Activated CD4-positive, alpha-beta memory T cell treated with anti-CD3 and anti-CD28 coated beads for 36 hours (primary cell): ENCODE measurements around the gene DNAJC12. TPM values are rescaled to one million over a fixed set of nuclear protein-coding genes. Genes with fewer than 3 reads are reported as not detected.

Experiments used
- CTCF ChIA-PET: fragments of 350-600 bp; sonication (Branson Sonifier 250); formaldehyde crosslinking; loops from one replicate; lab custom pipeline; 2021; ENCODE audit warnings: antibody characterized with exemption, inconsistent platforms; lab: Charles Lee
- POLR2A ChIA-PET: fragments of 350-600 bp; sonication (Branson Sonifier 250); formaldehyde crosslinking; loops from one replicate; lab custom pipeline; 2021; ENCODE audit warnings: antibody characterized with exemption; lab: Charles Lee
- DNase-seq: peaks from one replicate; pipeline ENCODE4 v3.0.0-alpha.2; 2020
- H3K27ac Mint-ChIP-seq: one replicate; pipeline ENCODE4 v1.8.0; 2021; ENCODE audit warnings: mixed read lengths
- H3K27me3 Mint-ChIP-seq: one replicate; pipeline ENCODE4 v1.8.0; 2021; ENCODE audit warnings: mixed read lengths
- H3K36me3 Mint-ChIP-seq: one replicate; pipeline ENCODE4 v1.8.0; 2021; ENCODE audit warnings: mixed read lengths
- H3K4me1 Mint-ChIP-seq: one replicate; pipeline ENCODE4 v1.8.0; 2021; ENCODE audit warnings: low read depth, mixed read lengths
- H3K4me3 Mint-ChIP-seq: one replicate; pipeline ENCODE4 v1.8.0; 2021; ENCODE audit warnings: mild to moderate bottlenecking, mixed read lengths
- H3K9me3 Mint-ChIP-seq: one replicate; pipeline ENCODE4 v1.8.0; 2021; ENCODE audit warnings: mixed read lengths
- intact Hi-C: fragments of 100-400 bp; cut with micrococcal nuclease; formaldehyde crosslinking; loops from one replicate; pipeline ENCODE4 v1.15.1; 2023
- total RNA-seq, 2 experiments: library from RNA; stranded (reverse); gene quantifications; one replicate each; pipeline ENCODE4 v1.2.3, GENCODE V29; 2021

Gene DNAJC12
- total RNA-seq, 2 experiments from 2014 or later, result 8.8 to 11.5 TPM

DNA sequence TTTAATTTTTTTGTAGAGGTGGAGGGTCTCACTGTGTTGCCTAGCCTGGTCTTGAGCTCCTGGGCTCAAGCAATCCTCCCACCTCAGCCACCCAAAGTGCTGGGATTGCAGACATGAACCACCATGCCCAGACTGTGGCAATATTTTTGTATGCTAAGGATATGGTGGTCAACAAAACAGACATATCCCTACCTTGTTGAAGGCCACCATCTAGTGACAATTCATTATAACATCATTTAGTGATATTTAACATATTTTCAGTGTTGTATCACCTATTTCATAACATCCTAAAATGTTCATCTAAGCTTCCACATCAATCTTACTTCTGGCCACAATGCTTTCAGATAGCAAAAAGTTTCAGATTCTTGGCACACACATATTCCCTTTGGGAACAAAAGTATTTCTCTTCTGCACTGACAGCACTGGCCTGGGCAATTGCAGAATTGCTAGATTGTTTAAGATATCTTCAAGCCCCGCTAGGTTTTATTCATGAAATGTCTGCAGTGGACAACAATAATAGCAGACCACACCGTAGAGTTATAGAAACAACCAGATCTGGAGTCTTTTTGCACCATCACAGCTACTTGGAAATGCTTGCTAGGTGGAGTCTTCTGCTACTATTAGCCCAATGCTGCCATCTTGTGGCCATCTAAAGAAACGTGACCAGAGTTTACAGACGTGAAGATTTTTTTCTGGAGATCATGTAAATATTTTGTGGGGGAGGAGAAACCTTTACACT is 58.4 kb downstream of the DNAJC12 start:
- Mint-ChIP-seq H3K9me3 (no peaks in the 10 kb centered on the region), H3K27ac (no peak overlapping the region), H3K27me3 (no peaks in the 10 kb centered on the region), H3K4me1 (peaks cover 23% of the 10 kb centered on the region), H3K4me3 (no peak overlapping the region), H3K36me3 (no peaks in the 10 kb centered on the region)
- intact Hi-C loops, result loop anchor here (1.0 to 10.0 kb wide), 5 partner anchors 82 to 845 kb away; no protein-coding TSS in a partner anchor
- DNase-seq, result peak; percentile 70
- ChIA-PET CTCF (interaction anchor here (0.6 to 8.1 kb wide), 36 partner anchors 9 to 851 kb away, joined by 3 to 300 read pairs (median 4); partner anchors contain the start of gene CTNNA3), POLR2A (interaction anchor here (1.1 kb wide), 1 partner anchor 82 kb away, joined by 3 read pairs; no protein-coding TSS in a partner anchor)

DNA sequence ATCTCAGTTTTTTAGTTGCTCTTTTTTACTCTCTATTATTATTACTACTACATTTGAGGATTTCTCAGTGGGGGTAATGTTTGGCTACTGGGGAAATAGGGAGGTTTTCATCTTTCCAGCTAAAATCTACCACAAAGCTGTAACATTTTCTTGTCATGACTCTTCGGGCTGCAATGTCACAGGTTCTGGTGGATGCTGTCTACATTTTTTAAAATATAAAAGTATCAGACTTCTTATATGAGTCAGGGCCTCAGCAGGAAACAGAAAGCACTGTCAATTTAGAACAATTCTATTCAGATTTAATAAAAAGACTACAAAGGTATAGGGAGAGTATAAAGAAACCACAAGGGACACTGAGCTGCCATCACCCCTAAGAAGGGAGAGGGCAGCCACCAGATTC is 61.6 kb downstream of the DNAJC12 start:
- Mint-ChIP-seq H3K36me3 (no peaks in the 10 kb centered on the region), H3K9me3 (no peaks in the 10 kb centered on the region), H3K27ac (no peak overlapping the region), H3K27me3 (no peaks in the 10 kb centered on the region), H3K4me3 (no peak overlapping the region), H3K4me1 (peaks cover 16% of the 10 kb centered on the region)
- intact Hi-C loops, result loop anchor here (10.0 kb wide), 1 partner anchor 842 kb away; no protein-coding TSS in a partner anchor
- POLR2A ChIA-PET, result no interaction called here
- no peak for DNase-seq
- CTCF ChIA-PET, result interaction anchor here (4.8 to 8.1 kb wide), 3 partner anchors 12 to 111 kb away, joined by 49 to 300 read pairs (median 100); partner anchors contain the start of gene CTNNA3

DNA sequence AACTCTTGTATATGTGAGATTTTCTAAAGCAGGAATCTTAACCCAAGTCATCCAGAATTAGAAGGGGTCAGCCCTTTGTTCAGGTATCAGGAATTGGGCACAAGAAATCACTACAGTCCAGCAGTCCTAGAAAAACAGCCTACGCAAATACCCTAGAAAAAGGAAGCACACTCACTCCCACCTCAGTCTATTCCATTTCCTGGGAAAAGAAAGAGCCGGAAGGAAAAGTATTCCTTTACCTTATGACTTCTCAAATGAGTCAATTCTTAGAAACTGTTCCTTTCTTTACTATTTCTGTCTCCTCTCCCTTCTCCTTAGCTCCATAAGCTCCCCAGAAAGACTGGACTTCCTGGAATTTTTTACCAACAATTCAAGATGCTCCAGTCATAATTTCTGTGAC is 62.7 kb downstream of the DNAJC12 start:
- H3K27me3 Mint-ChIP-seq, result no peaks in the 10 kb centered on the region
- H3K9me3 Mint-ChIP-seq, result no peaks in the 10 kb centered on the region
- no peak overlapping the region for H3K27ac Mint-ChIP-seq
- ChIA-PET CTCF (interaction anchor here (8.1 kb wide), 1 partner anchor 78 kb away, joined by 300 read pairs; the partner anchor contains the start of gene CTNNA3), POLR2A (no interaction called here)
- no peak overlapping the region for H3K4me3 Mint-ChIP-seq
- no peaks in the 10 kb centered on the region for H3K36me3 Mint-ChIP-seq
- intact Hi-C loops, result loop anchor here (10.0 kb wide), 1 partner anchor 840 kb away; no protein-coding TSS in a partner anchor
- H3K4me1 Mint-ChIP-seq, result peaks cover 20% of the 10 kb centered on the region
- DNase-seq, result no peak

DNA sequence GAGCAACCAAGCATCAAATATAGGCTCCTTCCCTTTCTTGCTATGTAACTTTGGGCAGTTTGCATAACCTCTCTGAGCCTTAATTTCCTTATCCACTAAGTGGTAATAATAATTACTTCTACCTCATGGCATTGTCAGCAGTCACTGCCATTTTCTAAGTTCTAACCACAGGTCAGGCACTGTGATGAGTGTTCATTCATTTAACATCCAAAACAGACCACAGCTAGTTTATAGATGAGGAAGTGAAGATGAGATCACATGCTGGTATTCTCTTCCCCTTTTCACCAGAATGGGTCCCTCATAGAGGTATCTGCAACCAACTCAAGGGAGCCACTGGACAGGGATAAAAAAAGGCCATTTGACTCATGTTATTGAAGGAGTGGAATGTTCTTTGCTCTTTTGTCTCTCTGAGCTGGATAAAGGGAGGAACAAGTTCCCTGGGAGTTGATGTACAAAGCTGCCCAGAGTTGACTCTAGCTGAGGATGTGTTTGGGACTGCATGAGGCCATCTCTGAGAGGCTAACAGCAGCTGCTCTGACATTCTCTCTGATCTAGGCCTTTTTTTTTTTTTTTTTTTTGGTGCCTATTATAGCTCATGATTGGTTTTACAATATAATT is 65.0 kb downstream of the DNAJC12 start:
- Mint-ChIP-seq H3K27ac (no peak overlapping the region), H3K36me3 (no peaks in the 10 kb centered on the region), H3K27me3 (no peaks in the 10 kb centered on the region), H3K9me3 (no peaks in the 10 kb centered on the region), H3K4me3 (no peak overlapping the region), H3K4me1 (peaks cover 15% of the 10 kb centered on the region)
- ChIA-PET CTCF (interaction anchor here (1.7 to 2.2 kb wide), 2 partner anchors 16 to 76 kb away, joined by 5 to 8 read pairs; no protein-coding TSS in a partner anchor), POLR2A (interaction anchor here (0.5 to 1.3 kb wide), 5 partner anchors 9 to 160 kb away, joined by 3 to 5 read pairs (median 3); no protein-coding TSS in a partner anchor)
- DNase-seq, result no peak
- intact Hi-C loops, result loop anchor here (1.0 to 10.0 kb wide), 2 partner anchors 160 to 838 kb away; no protein-coding TSS in a partner anchor

DNA sequence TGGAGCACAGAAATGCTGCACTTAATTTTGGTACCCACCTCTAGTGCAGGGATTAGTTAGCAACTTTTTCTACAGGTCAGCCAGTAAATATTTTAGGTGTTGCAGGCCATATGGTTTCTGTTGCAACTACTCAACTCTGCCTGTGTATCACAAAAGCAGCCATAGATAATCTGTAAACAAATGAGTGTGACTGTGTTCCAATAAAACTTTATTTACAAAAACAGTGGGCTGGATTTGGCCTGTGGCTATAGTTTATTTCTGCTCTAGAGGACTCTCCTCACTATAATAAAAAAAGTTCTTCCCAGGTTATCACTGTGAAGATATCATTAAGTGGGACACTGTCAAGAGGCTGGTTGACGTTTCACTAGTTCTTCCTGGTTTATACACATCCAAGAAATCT is 65.8 kb downstream of the DNAJC12 start:
- POLR2A ChIA-PET, result interaction anchor here (0.6 to 1.3 kb wide), 2 partner anchors 47 to 160 kb away, joined by 3 read pairs; no protein-coding TSS in a partner anchor
- Mint-ChIP-seq H3K36me3 (no peaks in the 10 kb centered on the region), H3K4me3 (no peak overlapping the region), H3K9me3 (no peaks in the 10 kb centered on the region), H3K4me1 (peaks cover 15% of the 10 kb centered on the region), H3K27me3 (no peaks in the 10 kb centered on the region), H3K27ac (no peak overlapping the region)
- DNase-seq, result no peak
- CTCF ChIA-PET, result interaction anchor here (1.9 kb wide), 1 partner anchor 74 kb away, joined by 9 read pairs; no protein-coding TSS in a partner anchor
- intact Hi-C loops, result loop anchor here (10.0 kb wide), 1 partner anchor 837 kb away; no protein-coding TSS in a partner anchor

DNA sequence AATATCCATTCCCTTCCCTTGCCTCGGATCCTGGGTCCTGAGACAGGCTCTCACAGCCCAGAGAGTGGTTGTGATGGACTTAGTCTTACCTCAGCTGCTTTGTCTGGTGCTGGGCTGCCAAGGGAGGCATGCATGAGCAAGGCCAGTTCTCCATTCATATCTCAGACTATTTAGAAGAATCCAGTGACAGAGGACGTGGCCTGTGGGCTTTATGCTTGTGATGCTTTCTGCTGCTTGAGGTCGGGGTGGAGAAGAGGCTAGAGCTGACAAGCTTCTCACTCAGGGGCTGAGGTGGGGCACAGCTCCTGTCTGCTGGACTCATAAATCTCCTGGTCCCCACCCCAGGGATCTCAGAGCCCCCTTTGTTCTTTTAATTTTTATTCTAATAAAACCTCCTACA is 66.8 kb downstream of the DNAJC12 start:
- no peaks in the 10 kb centered on the region for H3K36me3 Mint-ChIP-seq
- H3K4me3 Mint-ChIP-seq, result no peak overlapping the region
- POLR2A ChIA-PET, result no interaction called here
- peaks cover 14% of the 10 kb centered on the region for H3K4me1 Mint-ChIP-seq
- intact Hi-C loops, result loop anchor here (10.0 kb wide), 1 partner anchor 836 kb away; no protein-coding TSS in a partner anchor
- H3K9me3 Mint-ChIP-seq, result no peaks in the 10 kb centered on the region
- H3K27ac Mint-ChIP-seq, result no peak overlapping the region
- CTCF ChIA-PET, result interaction anchor here (1.4 to 1.9 kb wide), 3 partner anchors 9 to 73 kb away, joined by 4 to 15 read pairs (median 9); no protein-coding TSS in a partner anchor
- no peak for DNase-seq
- no peaks in the 10 kb centered on the region for H3K27me3 Mint-ChIP-seq

DNA sequence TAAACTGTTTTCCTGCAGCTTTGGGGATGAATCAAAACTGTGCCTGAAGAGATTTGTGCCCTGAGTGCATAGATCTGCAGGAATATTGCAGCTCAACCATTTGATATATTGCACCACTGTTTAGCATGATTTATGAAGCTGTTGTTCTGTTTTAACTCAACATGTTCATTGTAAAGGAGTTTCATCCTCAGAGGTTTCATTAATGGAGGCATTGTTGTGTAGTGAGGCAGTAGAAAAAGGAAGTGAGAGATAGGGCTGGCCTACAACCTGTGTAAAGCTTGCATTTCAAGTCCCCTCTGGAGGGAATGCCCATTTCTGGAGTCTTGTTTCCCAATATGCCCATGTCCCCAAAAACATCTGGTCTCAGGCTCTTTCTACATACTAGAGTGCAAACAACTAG is 67.5 kb downstream of the DNAJC12 start:
- Mint-ChIP-seq H3K9me3 (no peaks in the 10 kb centered on the region), H3K4me3 (no peak overlapping the region), H3K27me3 (no peaks in the 10 kb centered on the region), H3K36me3 (no peaks in the 10 kb centered on the region), H3K27ac (no peak overlapping the region), H3K4me1 (peaks cover 13% of the 10 kb centered on the region)
- intact Hi-C loops, result loop anchor here (10.0 kb wide), 1 partner anchor 836 kb away; no protein-coding TSS in a partner anchor
- ChIA-PET CTCF (interaction anchor here (1.4 to 1.9 kb wide), 3 partner anchors 9 to 73 kb away, joined by 4 to 15 read pairs (median 9); no protein-coding TSS in a partner anchor), POLR2A (no interaction called here)
- DNase-seq, result no peak

DNA sequence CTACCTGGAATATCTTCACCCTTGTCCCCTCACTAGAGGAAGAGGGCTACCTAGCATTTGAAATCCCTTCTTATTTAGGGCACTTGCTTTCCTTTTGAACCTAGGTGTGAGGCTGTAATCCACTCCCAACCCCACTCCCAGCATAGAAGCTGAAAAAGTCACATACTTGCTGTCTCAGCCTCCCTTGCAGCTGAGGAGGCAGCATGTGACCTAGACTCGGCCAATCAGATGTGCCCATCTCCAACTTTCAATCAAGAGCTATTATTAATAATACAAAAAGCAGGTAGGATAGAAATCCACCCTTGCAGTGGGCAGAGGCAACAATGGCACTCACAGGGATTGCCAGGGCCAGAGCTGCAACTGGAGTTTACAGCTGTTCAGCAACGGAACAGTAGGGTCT is 70.7 kb downstream of the DNAJC12 start:
- H3K27ac Mint-ChIP-seq, result no peak overlapping the region
- ChIA-PET POLR2A (no interaction called here), CTCF (interaction anchor here (0.6 to 6.8 kb wide), 4 partner anchors 12 to 390 kb away, joined by 4 to 46 read pairs (median 13); no protein-coding TSS in a partner anchor)
- H3K4me3 Mint-ChIP-seq, result no peak overlapping the region
- H3K36me3 Mint-ChIP-seq, result peaks cover 7% of the 10 kb centered on the region
- peaks cover 14% of the 10 kb centered on the region for H3K4me1 Mint-ChIP-seq
- intact Hi-C loops, result no loop called here
- no peak for DNase-seq
- peaks cover 2% of the 10 kb centered on the region for H3K9me3 Mint-ChIP-seq
- peaks cover 4% of the 10 kb centered on the region for H3K27me3 Mint-ChIP-seq

DNA sequence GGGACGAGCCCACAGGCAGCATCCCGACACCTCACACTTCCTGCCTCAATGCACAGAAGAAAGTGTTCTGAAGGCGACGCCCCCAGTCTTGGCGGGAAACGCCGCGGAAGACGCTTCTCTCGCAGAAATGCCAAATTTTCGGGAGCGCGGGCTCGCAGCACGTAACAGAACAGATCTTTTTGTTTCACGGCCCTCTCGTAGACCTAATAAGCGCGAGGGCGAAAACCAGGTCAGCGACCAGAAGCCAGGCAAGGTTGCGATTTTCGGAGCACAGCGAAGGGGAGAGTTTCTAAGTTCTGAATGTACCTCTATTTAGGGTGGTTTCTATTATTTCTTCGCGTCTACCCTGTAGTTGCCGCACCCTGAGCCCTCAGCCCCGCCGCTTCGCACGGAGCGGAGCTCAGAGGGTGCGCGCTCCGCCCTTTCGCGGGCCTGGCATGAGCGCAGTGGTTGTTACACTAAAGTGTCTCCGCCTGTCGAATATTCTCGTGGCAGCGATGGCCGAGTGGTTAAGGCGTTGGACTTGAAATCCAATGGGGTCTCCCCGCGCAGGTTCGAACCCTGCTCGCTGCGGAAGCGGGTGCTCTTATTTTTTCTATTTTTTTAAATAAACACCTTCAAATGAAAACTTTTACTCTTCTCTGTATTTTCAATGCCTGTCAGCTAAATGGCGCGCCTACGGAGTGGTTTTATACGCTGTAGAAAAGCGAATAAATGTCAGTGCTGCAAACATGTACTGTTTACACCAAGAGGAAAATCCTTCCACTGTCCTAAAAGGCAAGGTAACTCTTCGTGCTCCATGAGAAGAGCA is 73.8 kb downstream of the DNAJC12 start:
- Mint-ChIP-seq H3K36me3 (peaks cover 7% of the 10 kb centered on the region), H3K4me1 (peaks cover 11% of the 10 kb centered on the region), H3K4me3 (peak overlapping the region; percentile 78), H3K27me3 (peaks cover 4% of the 10 kb centered on the region), H3K27ac (peak overlapping the region; percentile 91), H3K9me3 (peaks cover 2% of the 10 kb centered on the region)
- intact Hi-C loops, result loop anchor here (1.0 to 5.0 kb wide), 5 partner anchors 27 to 151 kb away; partner anchors contain the start of genes CTNNA3 and SIRT1
- CTCF ChIA-PET, result interaction anchor here (0.6 to 6.8 kb wide), 4 partner anchors 15 to 292 kb away, joined by 3 to 46 read pairs (median 8); no protein-coding TSS in a partner anchor
- POLR2A ChIA-PET, result interaction anchor here (1.0 to 1.2 kb wide), 5 partner anchors 9 to 85 kb away, joined by 3 to 8 read pairs (median 4); no protein-coding TSS in a partner anchor
- peak; percentile 98 for DNase-seq

DNA sequence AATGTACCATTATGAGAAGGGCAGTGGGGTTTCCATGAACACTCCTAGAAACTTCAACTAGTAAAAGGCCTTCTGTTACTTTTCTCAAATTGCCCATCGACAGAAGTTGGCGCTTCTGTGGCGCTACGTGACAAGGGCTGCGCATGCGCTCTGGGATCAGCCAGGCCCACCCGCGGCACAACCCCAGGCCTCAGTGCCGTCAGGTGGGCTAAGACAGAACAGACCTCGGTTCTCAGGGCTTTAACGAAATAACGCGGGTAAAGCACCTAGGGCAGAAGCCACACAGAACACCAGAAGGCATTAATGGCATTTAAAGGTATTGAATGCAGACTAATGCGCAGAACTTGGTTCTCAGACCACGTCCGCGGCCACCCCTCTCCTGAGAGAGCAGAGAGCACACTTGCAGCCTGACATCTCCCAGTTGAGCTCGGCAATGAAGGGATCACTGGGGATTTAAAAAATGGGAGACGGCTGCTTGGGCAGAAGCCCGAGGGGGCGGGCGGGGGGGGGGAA is 74.4 kb downstream of the DNAJC12 start:
- Mint-ChIP-seq H3K4me3 (peak overlapping the region; percentile 78), H3K27me3 (peaks cover 4% of the 10 kb centered on the region), H3K36me3 (peaks cover 7% of the 10 kb centered on the region), H3K9me3 (peaks cover 2% of the 10 kb centered on the region), H3K27ac (peak overlapping the region; percentile 91), H3K4me1 (peaks cover 11% of the 10 kb centered on the region)
- CTCF ChIA-PET, result interaction anchor here (1.0 to 6.8 kb wide), 4 partner anchors 11 to 97 kb away, joined by 3 to 46 read pairs (median 7); no protein-coding TSS in a partner anchor
- peak; percentile 83 for DNase-seq
- intact Hi-C loops, result loop anchor here (1.0 to 5.0 kb wide), 5 partner anchors 27 to 150 kb away; partner anchors contain the start of genes CTNNA3 and SIRT1
- POLR2A ChIA-PET, result interaction anchor here (1.0 to 1.2 kb wide), 4 partner anchors 9 to 86 kb away, joined by 3 to 8 read pairs (median 5); no protein-coding TSS in a partner anchor
